NT2/D1 (cell line): ENCODE data around the gene PRKCH.

Experiments
- DNase-seq: peaks from one replicate; pipeline ENCODE4 v3.0.0-alpha.2; 2011; ENCODE audit warnings: low read depth, low spot score
- H3K27me3 ChIP-seq: 2 replicates; pipeline ENCODE4 v1.6.0; 2011; ENCODE audit warnings: mild to moderate bottlenecking; ENCODE audit not compliant: insufficient read length, insufficient read depth
- H3K36me3 ChIP-seq: 2 replicates; pipeline ENCODE4 v1.6.1; 2011; ENCODE audit warnings: mild to moderate bottlenecking, low read length, mixed read lengths; ENCODE audit not compliant: insufficient read depth, insufficient read length
- H3K4me1 ChIP-seq: 2 replicates; pipeline ENCODE4 v1.5.1; 2011; ENCODE audit not compliant: insufficient read depth, insufficient read length
- H3K4me3 ChIP-seq: 2 replicates; pipeline ENCODE4 v1.5.1; 2011; ENCODE audit warnings: low read depth; ENCODE audit not compliant: insufficient read length
- H3K9ac ChIP-seq: 2 replicates; pipeline ENCODE4 v1.6.0; 2011; ENCODE audit warnings: low read depth; ENCODE audit not compliant: insufficient read length
- H3K9me3 ChIP-seq: 2 replicates; pipeline ENCODE4 v1.5.1; 2011; ENCODE audit warnings: mild to moderate bottlenecking, low read length; ENCODE audit not compliant: insufficient read depth
- SUZ12 ChIP-seq: IDR thresholded peaks from 2 replicates; pipeline ENCODE4 v1.6.1; 2011; ENCODE audit not compliant: insufficient read length, insufficient read depth; ENCODE audit errors: extremely low read depth
- YY1 ChIP-seq: IDR thresholded peaks from 2 replicates; pipeline ENCODE4 v1.6.1; 2011; ENCODE audit not compliant: insufficient read length, insufficient read depth
- ZNF274 ChIP-seq: IDR thresholded peaks from 2 replicates; pipeline ENCODE4 v1.6.1; 2011; ENCODE audit warnings: mild to moderate bottlenecking, low read depth, low read length

PRKCH gene

DNA sequence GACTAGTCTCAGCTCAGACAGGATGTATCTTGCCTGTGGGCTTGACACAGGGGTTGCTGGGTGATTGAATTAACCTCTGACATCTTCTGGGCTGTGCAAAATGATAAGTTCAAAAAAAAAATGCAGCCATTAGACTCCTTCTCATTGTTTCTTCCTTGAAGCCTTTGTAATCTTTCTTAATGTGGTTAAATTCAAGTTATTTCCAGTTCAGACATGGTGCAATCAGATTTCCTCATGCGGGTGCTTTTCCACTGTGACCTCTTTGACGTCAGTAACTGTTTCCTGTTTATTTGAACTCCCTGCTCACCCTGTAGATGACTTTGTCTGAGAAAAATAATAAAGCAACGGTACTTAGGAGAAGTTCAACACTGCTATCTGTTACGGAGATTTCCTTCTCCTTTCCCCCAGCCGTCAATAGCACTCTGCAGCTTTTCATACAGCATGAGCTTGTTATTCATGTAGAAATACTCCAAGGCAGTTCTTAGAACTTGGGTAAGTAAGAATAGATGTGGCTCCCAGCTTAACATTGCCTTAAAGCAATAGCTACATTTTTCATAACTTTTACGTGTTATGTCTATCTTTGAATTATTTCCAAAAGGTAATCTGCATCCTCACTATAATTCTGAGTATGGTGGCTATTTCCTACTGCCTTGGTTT lies 155.5 kb downstream of the PRKCH start:
- no peak overlapping the region for H3K9ac ChIP-seq
- H3K27me3 ChIP-seq: no peaks in the 10 kb centered on the region
- H3K4me3 ChIP-seq: no peak overlapping the region
- DNase-seq: no peak
- H3K4me1 ChIP-seq: peaks cover 4% of the 10 kb centered on the region
- TF ChIP-seq SUZ12 (no peak), ZNF274 (no peak), YY1 (no peak)
- H3K9me3 ChIP-seq: no peaks in the 10 kb centered on the region
- no peaks in the 10 kb centered on the region for H3K36me3 ChIP-seq

DNA sequence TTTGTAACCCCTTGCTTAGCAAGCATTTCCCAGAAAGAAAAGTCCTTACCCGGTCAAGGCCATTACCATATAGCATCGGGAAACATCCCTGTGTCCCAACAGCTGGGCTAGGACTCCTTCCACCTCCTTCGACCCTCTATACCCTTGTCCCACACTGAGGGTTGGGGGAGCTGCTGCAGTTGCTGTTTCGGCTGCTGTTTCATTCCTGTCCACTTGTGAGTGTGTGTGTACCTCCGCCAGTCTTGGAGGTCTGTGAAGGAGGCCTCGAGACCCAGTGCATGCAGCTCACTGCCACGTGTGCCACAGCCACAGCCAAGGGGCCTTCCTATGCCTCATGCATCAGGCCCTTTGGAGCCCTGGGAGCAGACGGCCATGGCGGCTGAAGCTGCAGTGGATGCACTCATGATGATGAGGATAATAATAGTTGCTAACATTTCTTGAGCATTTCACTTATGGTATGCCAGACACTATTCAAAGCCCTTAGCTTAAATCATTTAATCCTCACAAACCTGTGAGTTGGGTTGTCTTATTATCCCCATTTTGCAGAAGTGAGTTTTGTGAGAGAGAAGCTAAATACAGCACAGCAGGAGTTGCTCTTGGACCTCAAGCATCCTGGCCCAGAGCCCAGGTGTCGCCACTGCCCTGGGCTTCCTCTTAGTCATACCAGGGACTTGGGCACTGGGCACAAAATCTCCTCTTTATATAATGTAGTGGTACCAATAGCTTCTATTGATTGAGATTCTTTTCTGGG lies 156.5 kb downstream of the PRKCH start:
- Histone ChIP-seq H3K9me3 (no peaks in the 10 kb centered on the region), H3K4me3 (no peak overlapping the region), H3K36me3 (no peaks in the 10 kb centered on the region), H3K27me3 (no peaks in the 10 kb centered on the region), H3K9ac (no peak overlapping the region), H3K4me1 (peaks cover 4% of the 10 kb centered on the region)
- no peak for TF ChIP-seq YY1
- TF ChIP-seq SUZ12: no peak
- no peak for TF ChIP-seq ZNF274
- no peak for DNase-seq

DNA sequence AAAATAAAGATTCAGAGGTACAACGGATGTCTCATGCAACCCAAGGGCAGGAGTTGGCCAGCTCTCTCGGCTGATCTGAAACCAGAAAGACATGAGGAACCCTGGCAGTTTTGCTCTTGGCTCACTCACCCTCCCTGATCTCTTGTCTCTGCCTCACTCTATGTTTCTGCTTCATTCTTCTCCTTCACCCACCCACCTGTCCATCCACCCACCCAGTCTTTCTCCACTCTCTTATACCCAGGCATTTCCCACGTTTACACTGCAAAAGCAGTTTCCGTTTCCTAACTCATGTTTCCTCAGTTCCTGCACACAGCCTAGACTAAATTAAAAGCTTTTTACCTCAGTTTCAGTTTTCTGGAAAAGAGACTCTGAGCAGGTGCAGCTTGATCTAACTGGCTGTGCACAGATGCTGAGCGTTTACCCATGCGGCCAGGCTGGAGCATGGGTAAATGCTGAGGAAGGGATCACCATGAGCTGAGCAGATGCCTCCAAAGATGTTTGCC lies 157.6 kb downstream of the PRKCH start:
- H3K9ac ChIP-seq: no peak overlapping the region

DNA sequence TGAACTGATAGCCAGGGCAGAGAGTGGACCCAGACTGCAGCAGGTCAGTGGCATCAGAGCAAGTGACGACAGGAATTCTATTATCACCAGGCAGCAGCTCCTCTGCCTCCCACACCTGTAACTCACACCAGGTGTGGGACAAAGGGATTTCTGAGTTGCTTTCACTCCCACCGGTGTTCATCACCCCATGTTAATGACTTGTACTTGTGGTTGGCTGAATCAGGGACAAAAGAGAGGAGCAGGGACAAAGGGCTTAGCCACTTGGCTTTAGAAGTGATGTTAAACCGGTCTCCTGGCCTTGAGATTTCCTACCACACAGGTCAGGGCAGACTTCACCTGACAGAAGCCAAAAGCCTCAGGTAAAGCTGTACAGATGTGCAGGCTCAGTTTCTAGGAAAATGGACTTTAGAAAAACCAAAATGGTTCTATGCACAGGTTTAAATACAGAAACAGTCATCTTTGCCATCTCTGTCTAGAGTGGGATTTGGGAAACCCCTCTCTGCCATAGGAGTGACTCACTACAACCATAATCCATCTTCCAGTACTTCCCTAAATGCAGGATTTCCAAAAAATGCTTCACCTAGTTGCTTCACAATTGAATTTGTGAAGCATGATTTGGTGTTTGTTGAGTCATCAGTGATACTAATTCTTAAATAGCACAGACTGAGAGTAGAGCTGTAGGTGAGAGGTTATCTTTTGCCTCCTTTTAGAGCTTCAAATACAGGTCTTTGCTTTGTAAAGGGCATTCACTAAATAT lies 158.5 kb downstream of the PRKCH start:
- Histone ChIP-seq H3K4me3 (no peak overlapping the region), H3K9me3 (no peaks in the 10 kb centered on the region), H3K4me1 (peaks cover 4% of the 10 kb centered on the region), H3K36me3 (no peaks in the 10 kb centered on the region), H3K9ac (no peak overlapping the region), H3K27me3 (no peaks in the 10 kb centered on the region)
- TF ChIP-seq ZNF274 (no peak), YY1 (no peak), SUZ12 (no peak)
- no peak for DNase-seq

More for the DNA sequence above, 157.6 kb downstream of the PRKCH start:
- DNase-seq: no peak
- no peak overlapping the region for H3K4me3 ChIP-seq
- peaks cover 4% of the 10 kb centered on the region for H3K4me1 ChIP-seq
- H3K36me3 ChIP-seq: no peaks in the 10 kb centered on the region
- H3K9me3 ChIP-seq: no peaks in the 10 kb centered on the region
- TF ChIP-seq SUZ12 (no peak), YY1 (no peak), ZNF274 (no peak)
- no peaks in the 10 kb centered on the region for H3K27me3 ChIP-seq

DNA sequence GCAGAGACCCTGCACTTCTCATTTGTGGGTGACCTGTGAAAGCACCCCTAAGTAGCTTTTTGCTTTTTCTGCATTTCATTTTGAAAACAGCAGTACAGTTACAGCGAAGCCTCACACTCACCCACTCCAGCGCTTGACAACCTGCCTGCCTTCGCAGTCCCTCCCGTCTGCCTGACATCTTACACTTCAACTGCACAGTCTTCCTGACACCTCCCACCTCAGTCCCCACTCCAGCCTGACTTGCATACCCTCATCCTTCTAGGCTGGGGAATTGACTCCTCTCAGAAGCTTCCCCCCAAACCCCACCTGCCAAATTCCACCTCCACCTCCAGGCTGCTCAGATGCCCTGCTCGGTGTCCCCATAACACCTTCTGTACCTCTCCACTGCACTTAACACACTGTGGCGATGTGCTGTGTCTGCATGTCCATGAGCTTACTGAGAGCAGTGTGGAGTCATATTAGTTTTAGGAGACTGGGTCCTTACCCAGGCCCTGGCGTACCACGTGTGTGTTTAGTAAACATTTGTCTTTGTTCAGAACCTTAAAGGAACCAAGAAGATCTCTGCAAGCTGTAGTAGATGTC lies 159.4 kb downstream of the PRKCH start:
- TF ChIP-seq YY1: no peak
- no peak for TF ChIP-seq ZNF274
- no peak for TF ChIP-seq SUZ12
- no peaks in the 10 kb centered on the region for H3K36me3 ChIP-seq
- no peak overlapping the region for H3K4me3 ChIP-seq
- no peaks in the 10 kb centered on the region for H3K27me3 ChIP-seq
- H3K9ac ChIP-seq: no peak overlapping the region
- H3K4me1 ChIP-seq: peaks cover 4% of the 10 kb centered on the region
- DNase-seq: no peak
- H3K9me3 ChIP-seq: no peaks in the 10 kb centered on the region

DNA sequence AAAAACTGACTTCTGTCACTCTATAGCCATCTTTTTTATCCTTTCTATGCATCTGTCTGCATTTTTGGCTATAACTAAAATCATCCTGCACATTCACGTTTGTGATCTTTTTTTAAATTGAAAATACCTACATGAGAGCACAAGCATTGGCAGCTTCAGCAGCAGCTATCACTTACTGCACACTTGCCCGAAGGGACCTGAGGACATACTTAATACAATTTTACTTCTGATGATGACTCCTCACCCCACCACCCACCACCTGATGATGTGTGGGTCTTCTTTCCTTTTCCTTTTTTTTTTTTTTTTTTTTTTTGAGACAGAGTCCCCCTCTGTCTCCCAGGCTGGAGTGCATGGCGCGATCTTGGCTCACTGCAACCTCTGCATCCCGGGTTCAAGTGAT lies 160.3 kb downstream of the PRKCH start:
- no peak overlapping the region for H3K9ac ChIP-seq
- no peak for DNase-seq
- H3K9me3 ChIP-seq: no peaks in the 10 kb centered on the region
- H3K4me3 ChIP-seq: no peak overlapping the region
- H3K36me3 ChIP-seq: no peaks in the 10 kb centered on the region
- TF ChIP-seq ZNF274: no peak
- H3K4me1 ChIP-seq: peaks cover 4% of the 10 kb centered on the region
- no peaks in the 10 kb centered on the region for H3K27me3 ChIP-seq

DNA sequence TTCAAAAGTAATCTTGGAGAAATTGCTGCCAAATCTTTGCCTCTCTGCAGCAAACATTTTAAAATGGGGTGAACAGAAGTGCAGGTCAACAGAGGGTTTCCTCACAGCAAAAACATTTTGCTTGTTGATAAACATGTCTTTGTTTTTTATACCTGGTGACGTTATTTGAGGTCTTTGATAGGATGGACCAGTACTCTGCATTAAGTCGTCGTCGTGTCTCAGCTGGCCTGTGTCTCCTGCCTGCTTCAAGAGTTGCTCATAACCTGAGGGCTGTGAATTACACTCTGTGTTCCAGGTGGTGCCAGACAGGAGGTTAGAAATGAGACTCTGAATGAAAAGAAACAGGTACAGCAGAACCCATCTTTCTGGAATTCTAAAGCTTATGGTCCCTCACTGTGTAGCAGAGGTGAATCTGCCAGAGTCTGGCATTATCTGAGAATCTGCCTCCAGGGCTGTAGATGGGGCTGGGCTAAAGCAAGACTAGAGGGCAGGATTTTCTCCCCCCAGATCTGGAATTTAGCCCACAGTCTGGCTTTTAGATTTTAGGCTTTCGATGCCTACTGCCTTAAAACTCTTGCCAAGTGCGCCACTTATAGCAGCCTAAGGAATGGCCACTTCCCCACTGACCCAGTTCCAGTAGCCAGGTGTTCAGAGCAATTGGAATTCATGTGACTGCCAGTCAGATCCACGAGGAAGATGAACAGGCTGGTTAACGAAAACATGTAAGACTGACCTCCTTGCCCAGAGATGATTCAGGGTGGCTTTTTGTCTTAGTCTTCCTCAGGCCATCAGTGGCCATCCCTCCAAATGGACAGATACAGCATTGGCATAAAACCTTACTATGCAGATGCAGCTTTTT lies 161.2 kb downstream of the PRKCH start:
- peaks cover 4% of the 10 kb centered on the region for H3K4me1 ChIP-seq
- no peak overlapping the region for H3K4me3 ChIP-seq
- no peaks in the 10 kb centered on the region for H3K36me3 ChIP-seq
- H3K9me3 ChIP-seq: no peaks in the 10 kb centered on the region
- DNase-seq: no peak
- no peaks in the 10 kb centered on the region for H3K27me3 ChIP-seq
- H3K9ac ChIP-seq: no peak overlapping the region
- TF ChIP-seq YY1 (no peak), ZNF274 (no peak), SUZ12 (no peak)
